ENCODE results near the gene TEX35.

DNA sequence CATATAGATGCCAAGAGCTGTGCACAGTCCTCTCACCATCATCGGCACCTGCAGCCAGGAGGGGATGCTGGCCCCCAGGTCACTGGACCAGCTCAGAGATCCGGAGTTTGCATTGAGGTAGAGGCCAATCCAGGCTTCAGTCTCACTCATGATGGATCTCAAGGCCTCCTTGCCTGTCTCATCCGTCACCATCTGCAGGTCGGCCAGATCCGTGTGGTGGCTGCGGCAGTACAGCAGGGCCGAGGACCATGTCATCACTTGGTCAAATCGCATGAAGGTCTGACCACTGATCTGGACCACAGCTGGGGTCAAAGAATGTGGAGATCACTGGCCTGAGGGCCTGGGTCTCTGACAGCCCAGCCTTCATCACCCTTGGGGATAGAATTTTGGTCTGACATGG lies 22.8 kb upstream of the TEX35 start:
- TF ChIP-seq, protein P1, sequence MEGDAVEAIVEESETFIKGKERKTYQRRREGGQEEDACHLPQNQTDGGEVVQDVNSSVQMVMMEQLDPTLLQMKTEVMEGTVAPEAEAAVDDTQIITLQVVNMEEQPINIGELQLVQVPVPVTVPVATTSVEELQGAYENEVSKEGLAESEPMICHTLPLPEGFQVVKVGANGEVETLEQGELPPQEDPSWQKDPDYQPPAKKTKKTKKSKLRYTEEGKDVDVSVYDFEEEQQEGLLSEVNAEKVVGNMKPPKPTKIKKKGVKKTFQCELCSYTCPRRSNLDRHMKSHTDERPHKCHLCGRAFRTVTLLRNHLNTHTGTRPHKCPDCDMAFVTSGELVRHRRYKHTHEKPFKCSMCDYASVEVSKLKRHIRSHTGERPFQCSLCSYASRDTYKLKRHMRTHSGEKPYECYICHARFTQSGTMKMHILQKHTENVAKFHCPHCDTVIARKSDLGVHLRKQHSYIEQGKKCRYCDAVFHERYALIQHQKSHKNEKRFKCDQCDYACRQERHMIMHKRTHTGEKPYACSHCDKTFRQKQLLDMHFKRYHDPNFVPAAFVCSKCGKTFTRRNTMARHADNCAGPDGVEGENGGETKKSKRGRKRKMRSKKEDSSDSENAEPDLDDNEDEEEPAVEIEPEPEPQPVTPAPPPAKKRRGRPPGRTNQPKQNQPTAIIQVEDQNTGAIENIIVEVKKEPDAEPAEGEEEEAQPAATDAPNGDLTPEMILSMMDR (IDR thresholded peaks at IDR 0.05), result no peak
- TF ChIP-seq POLR2A (IDR thresholded peaks at IDR 0.05), result no peak
